HL-60 (cell line): ENCODE data around the gene CD109.
"Not testable (repeated sequence)": the region's sequence is repeated elsewhere in the genome, so short reads cannot be mapped to it uniquely, and the experiment has no call there.

Experiments
- DNase-seq, 2 experiments: peaks; one replicate each; pipeline ENCODE4 v3.0.0-alpha.2; 2010 to 2020; ENCODE audit warnings: low read depth in 1 of 2, low spot score in 1 of 2
- H3K27ac ChIP-seq: fragments of 250-450 bp; sonication (Bioruptor Pico); replicated peaks from 2 replicates; pipeline ENCODE4 v1.5.1; 2020; ENCODE audit warnings: mild to moderate bottlenecking, moderate library complexity
- H3K27me3 ChIP-seq: fragments of 250-450 bp; sonication (Bioruptor Pico); 2 replicates; pipeline ENCODE4 v1.5.1; 2021; ENCODE audit warnings: mild to moderate bottlenecking, moderate library complexity; ENCODE audit not compliant: insufficient read depth, poor library complexity, severe bottlenecking
- H3K4me3 ChIP-seq: replicated peaks from 2 replicates; pipeline ENCODE4 v1.5.1; 2011; ENCODE audit warnings: mild to moderate bottlenecking, control low read depth, low read length; ENCODE audit not compliant: insufficient read depth
- CTCF ChIP-seq: IDR thresholded peaks from one replicate; pipeline ENCODE4 v1.5.1; 2011; ENCODE audit warnings: low read length, control low read depth, inconsistent platforms; ENCODE audit not compliant: insufficient read depth
- GABPA ChIP-seq: IDR thresholded peaks from 2 replicates; pipeline ENCODE4 v1.6.1; 2012; ENCODE audit warnings: low read depth
- POLR2AphosphoS5 ChIP-seq: IDR thresholded peaks from 2 replicates; pipeline ENCODE4 v1.6.1; 2012; ENCODE audit warnings: low read depth
- REST ChIP-seq: IDR thresholded peaks from 2 replicates; pipeline ENCODE4 v1.6.1; 2012; ENCODE audit warnings: low read depth; ENCODE audit not compliant: insufficient replicate concordance
- SPI1 ChIP-seq: IDR thresholded peaks from 2 replicates; pipeline ENCODE4 v1.6.1; 2012; ENCODE audit warnings: low read depth, mild to moderate bottlenecking, borderline replicate concordance

Gene CD109

GRCh38 chr6:73722318-73723060 is 26.5 kb downstream of the CD109 start:
- no peak overlapping the region for H3K4me3 ChIP-seq
- no peak overlapping the region for H3K27ac ChIP-seq
- no peak for TF ChIP-seq REST
- TF ChIP-seq GABPA: no peak
- no peak for TF ChIP-seq SPI1
- no peak for TF ChIP-seq CTCF
- TF ChIP-seq POLR2AphosphoS5: no peak

DNA sequence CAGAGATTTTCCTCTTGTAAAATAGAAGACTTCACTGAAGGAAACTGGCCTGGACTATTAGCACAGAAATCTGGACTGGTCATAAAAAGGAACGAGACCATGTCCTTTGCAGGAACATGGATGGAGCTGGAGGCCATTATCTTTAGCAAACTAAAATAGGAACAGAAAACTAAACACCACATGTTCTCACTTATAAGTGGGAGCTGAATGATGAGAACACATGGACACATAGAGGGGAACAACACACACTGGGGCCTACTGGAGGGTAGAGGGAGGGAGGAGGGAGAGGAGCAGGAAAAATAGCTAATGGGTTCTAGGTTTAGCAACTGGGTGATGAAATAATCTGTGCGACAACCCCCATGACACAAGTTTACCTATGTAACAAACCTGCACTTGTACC is 27.5 kb downstream of the CD109 start:
- H3K27me3 ChIP-seq, H3K27ac ChIP-seq, DNase-seq, H3K4me3 ChIP-seq: not testable (repeated sequence)

More at GRCh38 chr6:73722318-73723060, 26.5 kb downstream of the CD109 start:
- no peaks in the 10 kb centered on the region for H3K27me3 ChIP-seq
- no peak for DNase-seq

DNA sequence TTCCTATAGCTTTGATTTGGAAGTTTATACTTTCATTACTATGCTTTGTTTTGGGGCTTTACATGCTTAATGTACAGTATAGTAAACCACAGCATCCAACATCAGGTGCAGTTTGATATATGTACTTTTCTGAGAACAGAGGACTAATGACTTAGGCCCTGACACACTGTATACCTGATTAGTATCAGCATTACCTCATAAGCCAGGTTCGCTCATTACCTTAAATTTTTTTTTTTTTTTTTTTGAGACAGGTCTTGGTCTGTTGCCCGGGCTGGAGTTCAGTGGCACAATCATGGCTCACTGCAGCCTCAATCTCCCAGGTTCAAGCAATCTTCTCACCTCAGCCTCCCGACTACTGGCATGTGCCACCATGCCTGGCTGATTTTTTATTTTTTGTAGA is 28.4 kb downstream of the CD109 start:
- H3K4me3 ChIP-seq: no peak overlapping the region
- no peak overlapping the region for H3K27ac ChIP-seq
- H3K27me3 ChIP-seq: no peaks in the 10 kb centered on the region
- TF ChIP-seq POLR2AphosphoS5: no peak
- TF ChIP-seq CTCF: no peak
- TF ChIP-seq SPI1: no peak
- TF ChIP-seq GABPA: no peak
- TF ChIP-seq REST: no peak
- DNase-seq: no peak

- H3K4me3 ChIP-seq, H3K27ac ChIP-seq, H3K27me3 ChIP-seq: not testable (repeated sequence)
- DNase-seq: peak in 1 of 2 experiments; percentile 69
Observed at GRCh38 chr6:73725192-73725591, 29.2 kb downstream of the CD109 start.

DNA sequence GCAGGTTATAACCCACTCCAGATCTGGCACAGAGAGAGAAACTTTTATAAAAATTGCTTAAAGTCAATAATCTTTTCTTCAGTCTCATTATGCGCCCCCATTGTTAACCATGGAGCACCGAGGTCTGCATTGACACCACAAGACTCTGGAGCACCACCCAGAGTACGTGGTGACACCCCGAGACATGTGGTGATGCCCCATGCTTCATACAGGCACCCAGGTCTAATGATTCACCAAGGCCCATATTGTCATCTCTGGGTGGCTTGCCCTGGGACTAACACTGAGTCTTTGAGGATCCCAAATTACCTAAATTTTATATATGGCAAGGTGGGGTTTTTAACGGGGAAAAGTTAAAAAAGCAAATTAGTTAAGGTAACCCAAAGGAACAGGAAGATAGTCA is 31.1 kb downstream of the CD109 start:
- Histone ChIP-seq H3K27me3 (no peaks in the 10 kb centered on the region), H3K4me3 (no peak overlapping the region), H3K27ac (no peak overlapping the region)
- no peak for DNase-seq
- TF ChIP-seq POLR2AphosphoS5: no peak
- TF ChIP-seq CTCF: no peak
- TF ChIP-seq REST: no peak
- no peak for TF ChIP-seq GABPA
